GM21528 (cell line): ENCODE measurements around the gene GPR141.

ENCODE experiments used
- ATAC-seq: cut with Tn5 transposase; IDR thresholded peaks from one replicate; pipeline ENCODE4 v1.9.1; 2021; ENCODE audit warnings: mild to moderate bottlenecking, moderate library complexity; ENCODE audit not compliant: unreplicated experiment, low FRiP score

The GPR141 gene

DNA sequence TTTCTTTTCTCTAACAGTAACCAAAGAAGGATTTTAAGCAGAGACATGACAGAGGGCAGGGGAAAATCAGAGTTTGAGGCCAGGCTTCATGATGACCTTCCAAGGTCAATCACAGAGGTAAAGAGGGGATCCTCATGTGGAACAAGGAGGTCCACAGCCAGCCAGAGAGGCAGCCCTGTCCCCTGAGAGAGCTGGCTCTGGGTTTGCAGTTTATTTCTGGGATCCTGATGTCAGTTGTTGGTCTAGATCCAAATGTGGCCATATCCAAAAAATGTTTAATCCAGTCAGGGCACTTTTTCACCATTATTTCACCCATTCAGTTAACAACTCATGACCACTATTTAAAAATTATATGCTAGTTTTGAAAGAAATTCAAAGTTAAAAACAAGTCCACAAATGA is 45.6 kb downstream of the GPR141 start:
- ATAC-seq: no peak

DNA sequence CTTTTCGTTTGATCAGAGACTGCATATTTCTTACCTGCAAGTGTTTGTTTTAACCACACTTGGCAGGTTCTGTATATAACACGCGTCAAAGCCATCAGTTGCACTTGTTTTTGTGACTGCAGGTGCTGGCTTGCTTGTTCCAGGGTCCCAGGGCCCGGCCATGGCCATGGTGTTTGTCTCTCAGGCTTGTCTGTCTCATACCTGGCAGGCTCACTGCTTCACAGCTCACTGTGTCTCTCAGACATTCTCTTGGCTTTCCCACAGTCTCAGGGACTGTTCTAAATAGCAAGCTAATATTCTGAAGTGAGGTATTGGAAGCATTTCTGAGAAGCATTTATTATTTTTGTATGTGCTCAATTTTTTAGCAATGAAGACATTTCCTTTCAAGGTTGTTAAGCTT is 46.9 kb downstream of the GPR141 start:
- no peak for ATAC-seq

DNA sequence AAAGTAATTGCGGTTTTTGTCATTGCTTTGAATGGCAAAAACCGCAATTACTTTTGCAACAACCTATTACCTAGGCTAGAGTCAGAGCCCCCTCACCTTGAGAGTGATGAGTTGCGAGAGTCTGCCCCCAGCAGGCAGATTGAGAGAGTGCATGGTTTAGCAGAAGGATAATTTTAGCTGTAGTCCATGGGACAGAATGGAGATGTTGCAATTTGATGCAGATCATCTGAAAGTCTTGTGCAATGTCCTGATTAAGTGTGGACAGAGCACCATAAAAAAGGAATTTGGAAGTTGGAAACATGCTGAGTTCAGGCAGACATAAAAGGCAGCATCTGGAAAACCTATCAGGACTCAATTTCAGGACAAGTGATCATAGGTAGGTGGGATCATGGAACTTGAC is 48.7 kb downstream of the GPR141 start:
- ATAC-seq: peak; percentile 71

DNA sequence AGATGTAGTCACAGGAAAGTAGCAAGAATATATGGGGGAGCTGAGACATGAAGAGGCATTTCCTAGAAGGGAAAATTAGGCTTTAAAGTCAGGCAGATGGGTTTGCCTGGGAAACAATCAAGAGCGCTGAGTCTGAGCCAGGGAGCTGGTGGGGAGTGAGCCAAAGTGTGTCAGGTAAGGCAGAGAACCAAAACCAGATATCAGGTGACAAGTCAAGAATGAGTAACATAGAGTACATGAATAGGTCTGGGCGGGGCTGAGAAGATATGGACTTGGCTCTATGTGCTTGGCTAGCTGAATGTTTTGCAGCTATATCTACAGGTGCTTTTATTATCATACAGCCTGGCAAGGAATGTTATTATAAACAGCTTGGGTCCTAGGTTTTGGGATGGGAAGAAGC is 49.3 kb downstream of the GPR141 start:
- ATAC-seq: no peak

DNA sequence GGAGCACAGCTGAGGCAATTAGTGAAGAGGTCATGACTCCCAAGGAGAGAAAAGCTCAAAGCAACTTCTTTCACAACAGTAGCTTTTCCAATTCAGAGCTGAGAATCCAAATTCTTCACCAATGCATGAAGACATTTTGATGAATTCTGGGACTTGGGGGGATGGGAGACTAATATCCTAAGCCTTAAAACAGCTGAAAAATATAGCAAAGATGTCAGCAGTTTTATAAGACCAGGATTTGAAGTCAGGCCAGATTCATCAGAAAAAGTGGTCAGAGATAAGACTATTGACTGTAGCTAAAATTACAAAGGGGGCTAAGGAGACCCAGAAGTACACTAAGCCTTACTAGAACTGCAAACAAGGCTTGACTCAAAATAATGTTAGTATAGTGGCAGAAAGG is 51.6 kb downstream of the GPR141 start:
- ATAC-seq: no peak

DNA sequence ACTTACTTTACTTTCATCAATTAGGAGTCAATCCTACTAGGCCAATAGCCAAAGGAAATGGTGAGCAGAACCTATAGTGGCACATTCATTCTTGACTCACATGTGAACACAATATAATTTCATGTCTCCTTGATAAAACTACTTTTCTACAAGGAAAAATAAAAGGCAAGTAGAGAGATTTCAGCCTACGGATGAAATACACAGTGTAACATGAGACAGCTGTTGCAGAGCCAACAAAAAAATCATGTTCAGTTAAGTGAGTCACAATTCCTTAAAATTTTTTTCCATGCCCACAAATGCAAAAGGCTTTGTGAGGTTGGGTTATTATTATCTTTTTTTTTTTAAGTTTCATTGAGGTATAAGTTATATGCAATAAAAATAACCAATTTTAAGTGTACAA is 54.8 kb downstream of the GPR141 start:
- no peak for ATAC-seq

DNA sequence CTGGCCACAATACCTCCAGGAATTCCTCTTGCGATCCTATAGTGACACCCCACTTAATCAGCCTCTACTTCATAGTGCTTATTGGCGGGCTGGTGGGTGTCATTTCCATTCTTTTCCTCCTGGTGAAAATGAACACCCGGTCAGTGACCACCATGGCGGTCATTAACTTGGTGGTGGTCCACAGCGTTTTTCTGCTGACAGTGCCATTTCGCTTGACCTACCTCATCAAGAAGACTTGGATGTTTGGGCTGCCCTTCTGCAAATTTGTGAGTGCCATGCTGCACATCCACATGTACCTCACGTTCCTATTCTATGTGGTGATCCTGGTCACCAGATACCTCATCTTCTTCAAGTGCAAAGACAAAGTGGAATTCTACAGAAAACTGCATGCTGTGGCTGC is 56.8 kb downstream of the GPR141 start:
- ATAC-seq: no peak

DNA sequence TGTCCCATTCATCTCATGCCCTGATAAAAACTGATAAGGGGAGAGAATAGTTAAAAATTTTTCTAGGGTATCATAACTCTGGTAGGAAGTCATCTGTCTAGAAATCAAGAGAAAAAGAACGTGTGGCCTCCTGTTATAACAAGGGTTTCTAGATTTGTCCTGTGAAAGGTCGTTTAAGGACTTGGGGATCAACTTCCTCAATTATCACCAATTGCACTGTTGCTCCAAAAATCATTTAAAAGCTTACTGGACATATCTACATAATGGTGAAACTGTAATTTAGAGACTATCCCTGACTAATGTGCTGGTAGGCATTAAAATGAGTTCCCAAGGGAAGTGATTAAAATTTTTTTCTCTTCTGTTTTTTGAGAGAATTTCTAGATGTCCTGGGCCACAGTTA is 58.2 kb downstream of the GPR141 start:
- no peak for ATAC-seq

DNA sequence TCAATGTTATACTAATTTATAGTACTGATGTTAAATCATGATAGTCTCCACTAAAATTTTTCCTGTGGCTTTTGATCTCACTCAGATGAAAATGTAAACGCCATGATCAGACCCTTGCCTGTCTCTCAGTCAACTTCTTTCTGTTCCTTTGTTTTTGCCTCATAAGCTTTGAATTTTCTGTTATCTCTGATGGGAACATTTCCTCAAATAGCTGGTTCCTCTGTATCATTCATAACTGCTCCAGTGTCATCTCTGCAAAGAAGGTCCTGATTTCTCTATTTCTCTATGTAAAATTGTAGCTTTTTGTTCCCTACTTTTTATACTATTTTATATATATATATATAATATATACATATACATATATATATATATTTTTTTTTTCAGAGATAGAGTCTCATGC is 67.5 kb downstream of the GPR141 start:
- ATAC-seq: no peak

DNA sequence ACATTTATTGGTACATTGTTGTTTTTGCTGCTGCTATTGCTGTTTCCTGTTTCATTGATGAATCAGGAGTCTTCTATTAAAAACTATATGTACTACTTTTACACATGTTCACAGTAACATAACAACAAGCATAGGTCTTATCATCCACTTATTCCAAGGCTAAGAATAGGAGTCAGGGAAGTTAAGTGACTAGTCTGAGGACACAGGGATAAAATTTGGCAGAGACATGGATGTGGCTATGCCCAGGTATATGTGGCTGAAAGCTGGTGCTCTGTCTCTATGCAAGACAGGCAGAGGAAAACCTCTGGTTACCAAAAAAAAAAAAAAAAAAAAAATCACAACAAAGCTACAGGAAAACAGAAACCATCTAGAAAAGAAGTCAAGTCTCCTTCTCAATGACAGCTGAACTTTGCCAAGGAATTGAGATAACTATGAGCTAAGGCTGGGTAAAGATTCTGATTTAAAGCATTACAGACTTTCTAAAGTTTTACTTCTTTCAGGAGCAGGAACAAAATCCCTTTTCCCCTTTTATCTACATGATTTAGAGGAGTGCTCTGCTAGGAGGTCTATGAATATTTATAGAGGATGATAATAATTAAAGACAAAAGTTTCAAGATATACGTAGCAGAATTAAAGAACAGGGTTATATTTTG is 70.0 kb downstream of the GPR141 start:
- ATAC-seq: no peak

DNA sequence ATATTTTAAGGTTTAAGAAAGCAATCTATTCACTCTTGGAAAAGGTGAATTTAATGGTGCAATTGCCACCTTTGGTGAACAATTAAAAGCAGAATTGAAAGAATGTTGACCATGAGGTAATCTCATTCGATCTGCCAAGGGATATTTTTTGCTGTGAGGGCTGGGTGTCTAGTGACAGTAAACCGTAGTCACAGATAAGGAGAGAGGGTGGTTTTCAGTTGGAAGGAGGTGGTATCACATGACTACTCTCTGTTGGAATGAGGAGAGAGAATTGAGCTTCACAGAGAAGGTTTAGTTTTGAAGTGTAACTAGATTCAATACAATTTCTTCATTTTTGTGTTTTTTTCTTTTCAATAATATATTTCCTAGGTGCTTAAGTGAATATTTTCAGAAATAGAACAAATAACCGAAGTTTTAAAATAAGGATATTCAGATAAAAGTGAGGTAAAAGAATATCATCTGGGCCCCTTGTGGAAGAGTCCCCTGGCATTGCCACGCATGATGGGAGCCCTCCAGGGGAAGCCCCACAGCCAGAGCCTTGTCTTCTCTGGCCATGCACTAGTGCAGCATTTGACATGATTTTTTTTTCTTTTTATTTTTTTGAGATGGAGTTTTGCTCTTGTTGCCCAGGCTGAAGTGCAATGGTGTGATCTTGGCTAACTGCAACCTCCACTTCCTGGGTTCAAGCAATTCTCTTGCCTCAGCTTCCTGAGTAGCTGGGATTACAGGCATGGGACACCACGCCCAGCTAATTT is 73.4 kb downstream of the GPR141 start:
- no peak for ATAC-seq

DNA sequence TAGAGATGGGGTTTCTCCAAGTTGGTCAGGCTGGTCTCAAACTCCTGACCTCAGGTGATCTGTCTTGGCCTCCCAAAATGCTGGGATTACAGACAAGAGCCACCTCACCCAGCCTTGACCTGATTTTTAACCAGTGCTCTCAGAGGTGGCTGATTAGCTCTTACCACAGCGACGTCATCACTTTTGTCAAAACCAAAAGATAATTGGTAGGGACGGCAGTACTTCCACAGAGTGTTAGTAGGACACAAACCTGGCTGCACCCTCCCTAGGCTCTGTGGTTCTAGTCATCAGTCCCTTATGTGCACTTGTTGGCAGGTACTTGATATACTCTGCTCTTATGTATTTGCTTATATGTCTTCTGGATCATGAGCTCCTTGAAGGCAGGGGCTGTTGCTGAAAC is 74.0 kb downstream of the GPR141 start:
- ATAC-seq: no peak

DNA sequence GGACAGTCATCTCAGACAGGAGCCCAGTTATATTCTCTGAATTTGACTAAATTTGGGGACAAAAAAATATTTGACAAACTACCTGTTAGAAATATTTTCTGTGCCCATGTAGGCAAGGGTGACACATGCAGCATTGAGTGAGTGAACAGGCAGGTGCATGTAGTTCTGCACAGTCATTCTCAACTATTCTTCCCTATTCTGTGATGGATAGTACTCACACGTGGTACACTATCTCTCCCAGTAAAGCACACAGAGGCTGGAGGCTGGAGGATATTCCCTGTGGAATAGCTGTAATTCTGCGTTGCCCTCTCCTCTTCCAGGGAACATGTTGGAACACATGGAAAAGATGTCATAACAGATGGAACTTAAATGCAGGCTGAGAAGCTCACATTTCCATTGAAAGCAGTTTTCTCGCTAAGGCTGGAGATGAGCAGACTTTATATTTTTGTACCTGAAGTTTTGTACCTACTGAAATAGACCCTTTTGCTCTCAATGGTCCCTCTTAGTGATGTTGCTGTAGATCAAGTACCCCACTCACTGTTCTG is 75.0 kb downstream of the GPR141 start:
- ATAC-seq: no peak

DNA sequence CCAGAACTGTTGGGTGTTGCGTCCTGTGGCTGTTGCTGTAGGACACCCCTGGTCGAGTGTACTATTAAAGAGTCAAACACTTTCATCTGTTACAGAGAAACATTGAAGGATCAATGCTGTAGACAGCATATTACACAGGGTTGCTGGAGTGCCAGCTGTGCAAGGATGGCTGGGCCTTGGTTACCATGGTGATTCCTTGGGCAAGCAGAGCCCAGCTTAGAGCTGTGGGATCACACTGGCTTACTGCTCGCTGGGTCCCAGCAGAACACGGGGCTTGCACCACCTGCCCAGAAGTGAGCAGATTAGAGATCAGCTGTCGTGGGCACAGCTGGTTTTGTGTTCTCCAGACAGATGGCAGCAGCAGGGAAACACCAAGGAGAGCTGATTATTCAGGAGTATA is 76.0 kb downstream of the GPR141 start:
- ATAC-seq: no peak

DNA sequence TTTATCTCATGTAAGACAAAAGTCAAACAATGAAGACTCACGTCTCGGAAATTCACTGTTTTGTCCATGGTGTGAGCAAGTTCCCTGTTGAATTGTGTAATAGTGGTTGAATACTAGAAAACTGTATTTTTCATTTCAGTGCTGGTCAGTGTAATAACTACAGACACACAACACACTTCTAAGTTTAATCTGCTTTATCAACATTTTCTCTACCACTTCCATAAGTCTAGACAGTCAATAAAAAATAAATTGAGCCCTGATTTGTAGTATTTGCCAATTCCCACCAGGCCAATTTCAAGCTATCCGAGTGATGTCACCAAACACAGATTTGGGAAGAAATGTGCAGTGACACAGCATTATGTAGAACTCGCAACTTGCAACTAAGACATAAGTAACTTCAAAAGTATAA is 81.9 kb downstream of the GPR141 start:
- no peak for ATAC-seq

DNA sequence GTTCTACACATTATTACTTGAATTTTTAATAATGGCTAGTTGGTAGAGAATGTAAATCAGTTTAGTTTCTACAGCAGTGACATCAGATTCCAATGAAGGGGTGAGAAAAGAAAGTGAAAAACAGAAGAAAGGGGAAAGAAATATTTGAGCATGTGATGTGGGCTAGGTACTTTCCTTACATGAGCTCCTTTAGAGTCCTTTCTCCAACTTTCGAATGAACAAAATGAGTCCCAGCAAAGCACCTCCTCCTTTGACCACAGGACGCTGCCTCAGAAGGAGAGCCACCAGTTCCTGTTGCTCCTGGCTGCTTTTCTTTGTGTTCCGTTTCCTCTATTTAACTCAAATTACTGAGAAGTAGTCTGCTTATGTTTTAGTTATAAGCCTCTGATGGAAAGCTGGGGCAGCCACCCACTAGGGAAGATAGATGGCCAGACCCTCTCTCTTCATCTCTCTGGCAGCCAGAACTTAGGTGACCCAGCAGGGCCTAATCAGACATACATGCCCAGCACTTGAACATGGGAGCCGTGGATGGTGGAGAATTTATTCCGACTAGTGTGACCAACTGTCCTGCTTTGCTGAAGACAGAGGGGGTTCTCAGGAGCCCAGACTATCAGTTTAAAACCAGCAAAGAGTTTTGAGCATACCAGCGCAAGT is 82.4 kb downstream of the GPR141 start:
- peak; percentile 76 for ATAC-seq

DNA sequence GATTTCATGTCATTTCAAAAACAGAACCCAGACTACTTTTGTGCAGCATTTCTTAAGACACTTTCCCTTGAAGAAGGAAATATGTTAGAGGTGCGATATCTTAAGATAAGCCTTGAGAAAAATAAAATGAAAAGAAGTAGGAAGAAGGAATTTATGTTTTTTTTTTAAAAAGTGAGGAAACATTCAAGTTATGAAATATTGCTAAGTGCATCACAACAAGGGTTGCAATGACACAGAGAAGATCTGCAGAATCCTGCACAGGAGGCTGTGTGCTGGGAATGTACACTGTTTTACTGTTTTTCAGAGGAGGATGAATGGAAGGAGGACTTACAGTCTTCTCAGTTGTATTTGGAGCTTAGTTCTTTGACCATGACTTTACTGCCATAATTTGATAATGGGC is 85.0 kb downstream of the GPR141 start:
- no peak for ATAC-seq

DNA sequence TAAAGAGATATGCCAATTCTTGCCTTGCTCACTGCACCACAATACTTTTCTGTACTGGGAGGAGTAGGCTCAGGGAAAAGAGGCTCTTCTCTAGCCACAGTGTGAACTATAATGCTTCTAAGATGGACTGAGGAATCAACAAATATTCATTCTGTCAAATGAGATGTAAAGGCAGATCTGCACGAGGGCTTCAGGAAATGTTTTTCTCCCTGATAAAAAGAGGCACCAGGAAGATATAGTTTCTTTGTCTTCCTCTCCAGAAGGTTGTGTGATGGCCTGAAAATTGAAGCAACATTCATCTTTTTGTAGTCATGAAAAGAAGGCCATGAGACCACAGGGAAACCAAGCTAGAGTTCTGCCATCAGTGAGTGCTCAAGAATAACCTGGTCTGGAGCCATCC is 85.7 kb downstream of the GPR141 start:
- ATAC-seq: no peak

DNA sequence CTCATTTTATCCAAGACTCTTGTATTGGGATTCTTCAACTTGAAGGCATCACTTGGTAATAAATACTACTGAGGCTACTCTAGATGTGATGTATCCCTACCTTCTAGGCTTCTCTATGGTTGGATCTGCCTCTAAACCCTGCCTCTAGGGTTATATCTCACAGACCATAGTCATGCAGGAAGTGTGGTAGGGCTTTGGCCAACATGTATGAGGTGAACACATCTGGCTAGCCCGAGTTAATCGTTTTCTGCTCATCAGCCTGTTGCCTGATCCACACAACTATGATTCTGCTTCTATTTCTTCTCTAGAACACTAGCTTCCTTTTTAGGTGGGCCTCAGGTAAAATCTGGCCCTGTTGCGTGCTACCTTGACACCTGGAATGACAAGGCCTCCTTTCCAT is 86.2 kb downstream of the GPR141 start:
- no peak for ATAC-seq

DNA sequence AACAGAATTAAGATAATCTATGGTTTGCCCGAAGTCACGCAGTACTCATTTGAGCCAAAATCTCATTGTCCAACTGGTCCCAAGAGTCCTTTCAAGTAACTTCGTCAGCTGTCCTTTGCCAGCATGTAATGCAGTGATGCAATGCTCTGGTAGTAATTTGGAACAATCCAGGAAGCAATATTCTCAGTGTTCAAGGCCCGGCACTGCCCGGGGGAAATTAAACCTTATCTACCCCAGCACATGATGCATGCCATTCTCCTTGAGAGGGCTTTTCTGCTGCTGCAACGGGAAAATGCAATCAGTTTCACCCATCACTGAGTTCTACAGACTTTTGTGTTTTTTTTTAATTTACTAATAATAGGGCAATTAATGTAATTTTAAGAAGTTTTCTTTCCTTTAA is 87.3 kb downstream of the GPR141 start:
- no peak for ATAC-seq

DNA sequence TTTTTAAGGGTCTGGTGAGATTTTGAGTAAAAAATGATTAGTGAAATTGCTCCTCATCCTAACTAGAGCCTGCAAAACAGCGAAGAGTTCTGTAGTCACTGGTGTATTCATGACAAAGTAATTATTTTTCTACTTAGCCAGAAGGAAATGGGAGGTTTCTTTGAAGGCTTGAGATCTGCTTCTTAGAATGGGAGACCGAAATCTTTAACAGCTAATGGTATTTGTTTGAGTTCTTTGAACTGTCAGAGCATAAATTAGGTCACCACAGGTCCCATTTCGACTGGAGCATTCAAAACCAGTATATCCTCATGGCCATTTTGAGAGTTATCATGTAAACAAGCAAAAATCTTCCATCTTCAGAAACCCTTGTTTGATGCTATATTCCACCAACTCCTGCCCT is 87.8 kb downstream of the GPR141 start:
- no peak for ATAC-seq

DNA sequence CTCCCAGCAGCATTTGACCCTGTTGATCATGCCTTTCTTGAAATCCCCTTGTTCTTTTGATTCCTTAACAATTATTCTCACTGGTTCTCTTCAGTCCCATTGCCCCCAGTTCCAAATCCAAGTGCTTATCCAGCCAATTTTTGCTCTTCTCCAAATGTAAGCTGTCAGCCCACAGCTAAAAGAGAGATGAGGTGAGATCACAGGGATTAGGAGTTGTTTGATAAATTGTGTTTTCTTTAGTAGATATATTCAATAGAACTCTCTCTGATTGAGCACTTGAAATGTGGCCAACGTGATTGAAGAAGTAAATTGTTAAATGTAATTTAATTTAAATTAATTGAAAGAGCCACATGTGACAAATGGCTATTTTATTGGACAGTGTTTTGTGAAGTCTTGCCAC is 88.2 kb downstream of the GPR141 start:
- no peak for ATAC-seq
